ENCODE data around the gene CDC73.
"Not testable (repeated sequence)": the region's sequence is repeated elsewhere in the genome, so short reads cannot be mapped to it uniquely, and the experiment has no call there.

CDC73 gene

DNA sequence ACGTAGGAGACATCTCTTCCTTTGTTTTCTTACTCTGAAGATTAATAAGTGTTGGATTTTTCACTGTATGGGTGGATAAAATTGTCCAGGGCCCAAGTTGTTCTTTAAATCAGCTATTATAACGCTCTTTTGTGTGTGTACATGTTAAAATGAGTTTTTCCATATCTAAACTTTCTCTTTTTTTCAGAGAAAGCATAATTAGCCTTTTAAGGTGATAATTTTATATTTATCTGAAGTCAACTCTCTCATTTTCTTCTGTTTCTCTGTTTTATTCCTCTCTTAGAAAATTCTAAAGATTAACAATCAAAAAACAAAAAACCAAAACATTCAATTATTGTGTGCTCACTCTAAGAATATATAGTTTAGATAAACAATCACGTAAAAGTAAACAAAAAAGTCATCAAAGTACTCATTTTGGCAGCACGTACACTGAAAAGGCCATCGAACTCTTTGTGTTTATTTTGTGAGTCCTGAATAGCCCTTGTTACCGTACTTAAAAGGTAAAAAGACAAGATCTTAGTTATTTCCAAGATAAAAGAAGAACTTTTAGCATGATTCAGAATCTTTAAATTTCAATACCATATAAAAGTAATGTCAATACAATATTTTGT is 7.2 kb upstream of the CDC73 start:
- no peak for DNase-seq

DNA sequence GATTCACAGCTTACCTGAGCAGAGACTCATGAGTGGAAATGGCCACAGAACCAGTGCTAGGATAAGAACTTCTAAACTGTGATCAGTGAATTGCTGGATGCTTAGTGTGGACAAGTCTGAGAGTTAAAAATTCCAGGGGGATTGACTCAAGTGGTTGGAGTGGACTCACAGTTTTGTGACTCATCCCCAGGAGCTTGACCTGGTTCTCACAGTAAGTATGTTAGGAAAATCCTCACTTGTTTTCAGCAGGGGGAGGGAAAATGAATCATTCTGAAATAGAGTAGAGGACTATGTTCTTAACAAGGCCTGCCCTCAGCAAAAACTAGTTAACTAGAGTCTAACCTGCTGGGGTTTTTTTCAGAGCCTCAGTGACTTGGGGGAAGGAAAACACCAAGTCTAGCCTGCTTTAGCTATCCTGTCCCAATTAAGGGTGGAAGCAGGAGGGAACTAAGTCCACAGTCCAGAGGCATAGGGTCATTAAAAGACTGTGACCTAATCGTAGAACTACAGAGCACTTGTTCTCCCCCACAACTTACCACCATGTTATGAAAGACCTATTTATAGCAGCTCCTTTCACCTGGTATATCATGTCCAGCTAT is 6.1 kb upstream of the CDC73 start:
- DNase-seq = no peak

DNA sequence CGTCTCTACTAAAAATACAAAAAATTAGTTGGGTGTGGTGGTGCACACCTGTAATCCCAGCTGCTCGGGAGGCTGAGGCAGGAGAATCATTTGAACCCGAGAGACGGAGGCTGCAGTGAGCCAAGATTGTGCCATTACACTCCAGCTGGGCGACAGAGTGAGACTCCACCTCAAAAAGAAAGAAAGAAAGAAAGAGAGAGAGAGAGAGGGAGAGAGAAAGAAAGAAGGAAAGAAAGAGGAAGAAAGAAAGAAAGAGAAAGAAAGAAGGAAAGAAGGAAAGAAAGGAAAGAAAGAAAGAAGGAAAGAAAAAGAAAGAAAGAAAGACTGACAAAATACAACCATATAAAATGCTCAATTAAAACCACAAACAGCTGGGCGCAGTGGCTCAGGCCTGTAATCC is 4.7 kb upstream of the CDC73 start:
- not testable (repeated sequence) for DNase-seq

GRCh38 chr1:193118194-193118593 is 3.6 kb upstream of the CDC73 start:
- DNase-seq = no peak

GRCh38 chr1:193118803-193119730 is 2.8 kb upstream of the CDC73 start:
- no peak for DNase-seq

GRCh38 chr1:193120604-193121166 is 1.1 kb upstream of the CDC73 start:
- DNase-seq = no peak

DNA sequence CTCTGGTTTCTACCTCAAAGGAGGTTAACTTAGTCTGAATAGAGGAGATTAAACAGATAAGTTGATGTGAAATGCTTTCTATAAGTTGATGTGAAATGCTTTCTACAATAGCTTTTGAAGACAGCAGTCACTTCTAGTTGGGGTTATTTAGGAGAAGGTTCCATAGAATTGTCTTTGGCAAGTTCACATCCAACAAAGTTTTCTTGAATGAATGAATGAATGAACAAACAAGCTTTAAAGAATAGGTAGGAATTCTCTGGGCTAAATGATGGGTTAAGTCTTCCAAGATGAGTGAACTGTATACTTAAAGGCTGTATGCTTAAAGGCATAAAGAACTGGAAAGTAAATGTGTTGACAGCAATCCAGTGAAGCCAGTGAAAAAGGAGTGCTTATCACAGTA is 1.9 kb downstream of the CDC73 start:
- no peak for DNase-seq

GRCh38 chr1:193125369-193125768 is 3.5 kb downstream of the CDC73 start:
- no peak for DNase-seq

DNA sequence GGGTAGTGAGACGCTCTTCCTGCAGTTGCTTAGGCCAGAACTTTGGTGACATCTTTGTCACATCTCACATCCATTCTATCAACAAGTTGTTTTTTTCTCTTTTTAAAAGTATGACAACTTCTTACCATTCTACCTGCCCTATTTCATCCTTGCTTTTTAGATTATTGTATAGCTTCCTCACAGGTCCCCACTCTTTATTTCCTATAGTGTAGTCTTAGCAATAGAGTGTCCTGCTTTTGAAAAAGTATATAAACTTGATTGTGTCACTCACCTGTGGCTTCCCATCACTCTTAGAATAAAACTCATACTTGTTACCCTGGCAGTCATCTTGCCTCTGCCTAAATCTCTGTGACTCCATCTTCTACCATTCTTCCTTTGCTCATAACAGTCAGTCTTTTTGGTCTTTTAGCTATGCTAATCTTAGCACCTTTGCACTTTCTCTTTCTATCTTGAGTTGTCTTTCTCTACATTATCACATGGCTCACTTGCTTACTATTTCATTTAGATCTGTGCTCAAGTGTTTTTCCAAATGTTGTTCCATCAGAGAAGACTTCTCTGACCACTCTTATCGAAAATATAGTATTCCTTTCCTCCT is 9.5 kb downstream of the CDC73 start:
- no peak for DNase-seq

DNA sequence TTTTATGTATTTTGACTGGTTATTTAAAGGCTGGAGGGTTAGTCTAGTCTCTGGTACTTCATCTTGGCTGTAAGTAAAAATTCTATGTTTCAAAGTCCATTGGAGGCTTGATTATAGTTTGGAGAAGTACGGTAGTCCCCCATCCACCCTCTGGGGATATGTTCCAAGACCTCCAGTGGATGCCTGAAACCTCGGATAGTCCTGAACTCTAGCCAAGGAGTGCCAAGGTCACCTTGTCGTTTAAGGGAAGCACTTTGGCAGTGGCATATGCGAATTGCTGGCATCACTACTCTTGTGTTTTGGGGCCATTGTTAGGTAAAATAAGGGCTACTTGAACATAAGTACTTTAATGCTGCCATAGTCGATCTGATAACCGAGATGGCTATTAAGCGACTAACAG is 18.4 kb downstream of the CDC73 start:
- no peak for DNase-seq

- no peak for DNase-seq
Measured at GRCh38 chr1:193141804-193142203, 20.0 kb downstream of the CDC73 start.

DNA sequence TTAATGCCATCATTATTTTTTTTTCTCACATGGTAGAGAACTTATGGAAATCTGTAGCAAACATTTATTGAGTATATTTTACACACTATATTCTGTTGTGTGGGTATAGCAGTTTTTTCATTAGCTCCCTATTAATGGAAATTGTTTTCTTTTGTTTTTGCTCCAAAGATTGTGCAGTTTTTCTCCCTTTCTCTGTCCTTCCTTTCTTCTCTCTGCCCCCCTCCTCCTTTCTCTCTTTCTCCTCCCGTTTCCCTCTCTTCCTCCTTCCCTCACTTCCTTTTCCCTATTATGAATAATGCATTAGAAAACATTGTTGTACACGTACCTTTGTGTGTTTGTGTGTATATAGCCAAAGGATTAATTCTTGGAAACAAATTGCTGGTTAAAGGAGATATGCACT is 20.6 kb downstream of the CDC73 start:
- no peak for DNase-seq

- no peak for DNase-seq
Measured at GRCh38 chr1:193143285-193143684, 21.5 kb downstream of the CDC73 start.

DNA sequence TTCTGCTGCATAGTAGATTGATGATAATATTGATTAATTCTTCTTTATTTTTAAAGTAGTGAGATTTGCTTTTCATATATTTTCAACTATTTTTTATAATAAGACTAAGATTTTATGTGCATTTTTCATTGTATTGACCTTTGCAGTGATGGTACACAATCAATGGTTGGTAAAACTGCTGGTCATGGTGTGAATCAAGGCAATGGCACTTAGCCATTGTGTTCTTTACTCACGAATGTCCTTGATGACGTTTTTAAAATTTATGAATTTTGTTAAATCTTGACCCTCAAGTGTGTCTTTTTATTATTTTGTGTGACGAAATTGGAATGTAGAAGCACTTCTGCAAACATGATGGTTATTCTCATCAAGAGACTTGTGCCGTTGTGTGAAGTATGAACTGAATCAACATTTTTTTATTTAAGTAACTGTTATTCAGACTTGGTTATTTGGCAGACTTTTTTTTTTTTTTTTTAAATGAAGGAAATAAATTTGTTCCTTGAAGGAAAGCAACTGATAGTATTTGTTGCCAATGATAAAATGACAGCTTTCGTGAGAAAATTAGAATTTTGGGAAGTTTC is 22.6 kb downstream of the CDC73 start:
- no peak for DNase-seq

DNA sequence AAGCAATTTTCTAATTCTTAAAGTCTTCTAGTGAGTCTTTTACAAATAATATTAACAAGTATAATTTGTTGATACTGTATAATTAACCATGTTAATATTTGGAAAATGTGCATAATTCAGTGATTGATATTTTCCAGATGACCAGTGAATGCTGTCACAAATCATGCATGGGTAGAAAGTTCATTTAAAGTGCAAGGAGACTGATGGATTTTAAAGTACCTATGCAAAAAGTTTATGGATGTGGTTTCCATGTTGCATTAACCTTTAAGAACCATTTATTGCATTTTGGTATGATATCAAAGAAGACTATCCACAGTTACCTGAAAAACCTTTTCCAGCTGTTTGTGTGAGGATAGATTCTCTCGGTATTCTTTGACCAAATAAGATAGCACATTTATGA is 23.2 kb downstream of the CDC73 start:
- no peak for DNase-seq

- DNase-seq = no peak
Measured at GRCh38 chr1:193156117-193156821, 34.4 kb downstream of the CDC73 start.

- no peak for DNase-seq
Measured at GRCh38 chr1:193156822-193157142, 35.0 kb downstream of the CDC73 start.

- DNase-seq = no peak
Measured at GRCh38 chr1:193157360-193157759, 35.5 kb downstream of the CDC73 start.

DNA sequence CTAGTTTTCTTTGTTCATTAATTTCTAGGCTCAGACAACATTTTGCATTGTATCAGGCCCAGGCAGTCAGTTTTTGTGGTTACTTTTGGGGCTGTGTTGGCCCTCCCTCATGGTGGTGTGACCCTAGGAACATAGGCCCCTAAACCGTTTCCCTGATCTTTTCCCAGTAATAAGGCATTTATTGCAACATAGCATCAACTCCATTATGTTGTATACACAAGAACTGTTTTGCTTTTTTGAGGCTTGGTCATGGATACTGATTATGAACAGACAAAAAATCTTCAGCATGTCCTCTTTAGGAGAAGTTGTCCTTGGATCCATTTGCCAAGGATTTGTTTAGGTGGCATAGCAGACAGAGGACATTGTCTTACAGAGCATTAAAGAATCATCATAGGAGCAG is 54.3 kb downstream of the CDC73 start:
- DNase-seq = no peak

GRCh38 chr1:193176788-193177187 is 55.0 kb downstream of the CDC73 start:
- DNase-seq = no peak

DNA sequence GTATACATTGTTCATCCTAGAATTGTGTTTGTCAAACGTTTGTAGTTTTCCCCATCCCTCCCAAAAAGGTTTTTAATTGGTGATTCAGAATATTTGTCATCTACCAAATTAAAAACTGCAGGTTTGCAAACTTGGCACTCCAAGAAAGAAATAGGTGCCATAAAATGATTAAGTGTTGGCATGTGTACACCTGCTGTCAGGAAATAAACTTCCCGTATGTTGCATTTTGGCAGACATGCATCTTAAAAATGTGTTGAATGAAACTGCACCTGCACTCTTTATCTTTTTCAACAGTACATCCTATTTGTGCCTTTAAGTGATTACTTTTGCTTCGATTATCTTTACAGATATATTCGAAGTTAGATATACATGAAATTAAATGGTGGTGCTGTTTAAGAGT is 57.3 kb downstream of the CDC73 start:
- no peak for DNase-seq

GRCh38 chr1:193181536-193181935 is 59.7 kb downstream of the CDC73 start:
- no peak for DNase-seq

DNA sequence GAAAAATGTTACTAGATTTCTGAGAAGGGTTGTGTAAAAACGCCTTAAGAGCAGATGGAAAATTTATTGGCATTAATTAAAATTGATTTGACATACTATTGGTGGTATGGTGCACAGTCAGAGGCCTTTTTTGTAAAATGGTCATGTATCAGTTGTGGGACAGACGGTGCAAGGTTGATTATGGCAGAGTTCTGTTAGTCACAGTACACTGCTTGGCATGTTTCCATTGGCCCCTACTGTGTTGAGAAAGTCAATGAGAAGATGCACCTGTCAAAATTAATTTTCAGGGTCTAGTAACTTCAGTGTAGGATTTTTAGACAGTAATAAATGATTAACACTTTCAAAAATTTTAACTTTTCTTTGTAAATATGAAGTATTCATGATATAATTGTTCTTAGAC is 60.2 kb downstream of the CDC73 start:
- DNase-seq = no peak

Data from NCI-H1436 treated with DMSO at 0.1 percent for 48 hours (cell line).